ENCODE measurements around the gene CXCL5. TPM values are rescaled to one million over a fixed set of nuclear protein-coding genes. Genes with fewer than 3 reads are reported as not detected.

CXCL5 gene
- total and polyA plus RNA-seq, 4 donors = 0.03 to 0.33 (median 0.14) TPM; not detected in 1

- H3K4me1 ChIP-seq (ENCODE audit: control insufficient read depth in 4 of 4, insufficient read depth in 4 of 4, low read length in 3 of 4) = no peaks in the 10 kb centered on the region
- no peak for DNase-seq (ENCODE audit: low spot score)
- H3K36me3 ChIP-seq (ENCODE audit: control insufficient read depth in 4 of 4, insufficient read depth in 3 of 4, low read depth in 1 of 4, low read length in 3 of 4) = no peaks in the 10 kb centered on the region
- H3K27me3 ChIP-seq (ENCODE audit: control insufficient read depth in 4 of 4, insufficient read depth in 4 of 4, low read length in 3 of 4) = no peaks in the 10 kb centered on the region
- no peak overlapping the region for H3K27ac ChIP-seq (ENCODE audit: low read depth in 1 of 2, low read length in 2 of 2)
- peaks cover 0 to 6% (median 0%) of the 10 kb centered on the region in 4 donors for H3K9me3 ChIP-seq (ENCODE audit: control insufficient read depth in 4 of 4, low read length in 3 of 4)
- WGBS = 6% methylated on average over 1 of the region's 1 CpG
- H3K9ac ChIP-seq (ENCODE audit: low read depth in 1 of 2, low read length in 2 of 2) = no peak overlapping the region
- TF ChIP-seq HNF4G (IDR thresholded peaks at IDR 0.05) (no peak), JUND (IDR thresholded peaks at IDR 0.05) (no peak), ZBTB33 (IDR thresholded peaks at IDR 0.05) (no peak), EGR1 (IDR thresholded peaks at IDR 0.05; ENCODE audit: low read depth in 2 of 2) (no peak), MAX (IDR thresholded peaks at IDR 0.05) (no peak), NR2F2 (IDR thresholded peaks at IDR 0.05) (no peak), ATF3 (IDR thresholded peaks at IDR 0.05) (no peak), HNF4A (conservative IDR thresholded peaks at IDR 0.05) (no peak), RAD21 (IDR thresholded peaks at IDR 0.05) (no peak), REST (IDR thresholded peaks at IDR 0.05) (no peak), GABPA (IDR thresholded peaks at IDR 0.05 in 1 of 2, conservative IDR thresholded peaks at IDR 0.05 in 1 of 2) (no peak), RXRA (IDR thresholded peaks at IDR 0.05) (no peak), TAF1 (conservative IDR thresholded peaks at IDR 0.05) (no peak), FOXA1 (IDR thresholded peaks at IDR 0.05) (no peak), CTCF (IDR thresholded peaks at IDR 0.05; ENCODE audit: low read depth, low read length, missing input control) (no peak), FOXA2 (IDR thresholded peaks at IDR 0.05) (no peak), YY1 (IDR thresholded peaks at IDR 0.05) (no peak), SP1 (IDR thresholded peaks at IDR 0.05) (no peak)
- no peak overlapping the region for H3K4me3 ChIP-seq (ENCODE audit: low read depth in 1 of 3, low read length in 3 of 3)
These were observed 30.0 kb upstream of the CXCL5 start for GRCh38 chr4:74028504-74028903.
